GM12872 (cell line): ENCODE data around the gene NTPCR.

Experiments
- CTCF ChIP-seq: IDR thresholded peaks from 3 replicates; pipeline ENCODE4 v1.5.1; 2011; ENCODE audit warnings: low read depth, mild to moderate bottlenecking, low read length, moderate library complexity; ENCODE audit not compliant: insufficient read depth

The NTPCR gene

DNA sequence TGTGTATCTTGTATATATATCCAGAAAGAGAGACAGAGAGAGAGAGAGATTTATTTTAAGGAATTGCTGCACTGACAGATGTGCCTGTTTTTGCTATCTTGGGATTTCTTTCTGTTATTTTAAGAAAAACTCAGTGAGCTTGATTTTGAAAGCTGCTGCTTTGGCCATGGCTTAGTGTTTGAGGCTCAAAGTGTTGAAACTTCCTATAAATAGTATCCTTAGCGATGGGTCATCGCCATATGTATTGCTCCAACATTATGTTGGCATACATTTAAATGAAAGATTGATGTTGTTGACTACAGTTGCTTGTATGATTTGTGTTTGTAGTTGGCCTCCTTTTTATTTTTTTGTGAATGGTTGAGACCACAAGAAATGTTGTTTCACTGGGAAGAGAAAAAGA is 29.0 kb upstream of the NTPCR start:
- no peak for TF ChIP-seq CTCF

GRCh38 chr1:232922485-232922884 is 27.9 kb upstream of the NTPCR start:
- TF ChIP-seq CTCF: no peak

- no peak for TF ChIP-seq CTCF
Observed at GRCh38 chr1:232923739-232924386, 26.5 kb upstream of the NTPCR start.

DNA sequence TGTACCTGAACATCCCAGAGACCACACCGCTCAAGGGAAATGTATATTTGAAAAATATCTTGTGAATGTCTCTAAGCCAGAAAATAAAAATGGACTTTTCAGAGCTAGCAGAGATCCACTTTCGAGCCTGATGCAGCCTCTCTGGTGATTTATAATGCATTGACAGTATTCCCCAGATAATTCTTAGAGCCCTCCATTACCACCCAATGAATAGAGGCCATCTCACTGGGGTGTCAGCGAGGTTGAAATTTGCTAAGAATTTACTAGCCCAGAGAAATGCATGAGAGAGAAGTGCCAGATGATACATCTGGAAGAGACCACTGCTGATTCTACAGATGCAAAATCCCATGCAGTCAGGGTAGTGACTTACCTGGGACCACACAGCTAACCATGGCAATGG is 25.5 kb upstream of the NTPCR start:
- no peak for TF ChIP-seq CTCF

- TF ChIP-seq CTCF: no peak
Observed at GRCh38 chr1:232925421-232926220, 24.8 kb upstream of the NTPCR start.

- no peak for TF ChIP-seq CTCF
Observed at GRCh38 chr1:232927830-232928505, 22.4 kb upstream of the NTPCR start.
